IPS-20b (cell line): ENCODE results near the gene PKN2.
"Not testable (repeated sequence)": the region's sequence is repeated elsewhere in the genome, so short reads cannot be mapped to it uniquely, and the experiment has no call there.

Experiments
- H3K27ac ChIP-seq: one replicate; pipeline ENCODE4 v1.5.1; 2013; ENCODE audit warnings: low read length
- H3K27me3 ChIP-seq: 2 replicates; pipeline ENCODE4 v1.6.1; 2013; ENCODE audit warnings: mild to moderate bottlenecking, low read length, inconsistent platforms; ENCODE audit not compliant: insufficient read depth
- H3K36me3 ChIP-seq: 2 replicates; pipeline ENCODE4 v1.6.1; 2013; ENCODE audit warnings: low read depth, mild to moderate bottlenecking, inconsistent platforms, low read length, moderate library complexity; ENCODE audit not compliant: insufficient read depth
- H3K4me1 ChIP-seq: 2 replicates; pipeline ENCODE4 v1.6.1; 2013; ENCODE audit warnings: mild to moderate bottlenecking, control low read depth, inconsistent platforms, low read length, moderate library complexity; ENCODE audit not compliant: insufficient read depth
- H3K4me3 ChIP-seq: 2 replicates; pipeline ENCODE4 v1.5.1; 2013; ENCODE audit warnings: mild to moderate bottlenecking, low read length, inconsistent platforms
- H3K9ac ChIP-seq: 2 replicates; pipeline ENCODE4 v1.6.1; 2013; ENCODE audit warnings: low read depth, mild to moderate bottlenecking, inconsistent platforms, low read length, moderate library complexity
- H3K9me3 ChIP-seq: 2 replicates; pipeline ENCODE4 v1.6.1; 2013; ENCODE audit warnings: mild to moderate bottlenecking, low read depth, low read length, inconsistent platforms; ENCODE audit not compliant: insufficient read depth

PKN2 gene

DNA sequence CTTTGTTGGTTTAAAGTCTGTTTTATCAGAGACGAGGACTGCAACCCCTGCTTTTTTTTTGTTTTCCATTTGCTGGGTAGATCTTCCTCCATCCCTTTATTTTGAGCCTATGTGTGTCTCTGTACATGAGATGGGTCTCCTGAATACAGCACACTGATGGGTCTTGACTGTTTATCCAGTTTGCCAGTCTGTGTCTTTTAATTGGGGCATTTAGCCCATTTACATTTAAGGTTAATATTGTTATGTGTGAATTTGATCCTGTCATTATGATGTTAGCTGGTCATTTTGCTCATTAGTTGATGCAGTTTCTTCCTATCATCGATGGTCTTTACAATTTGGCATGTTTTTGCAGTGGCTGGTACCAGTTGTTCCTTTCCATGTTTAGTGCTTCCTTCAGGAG is 32.5 kb downstream of the PKN2 start:
- not testable (repeated sequence) for H3K9ac ChIP-seq, H3K4me1 ChIP-seq, H3K4me3 ChIP-seq, H3K9me3 ChIP-seq, H3K27me3 ChIP-seq, H3K36me3 ChIP-seq, H3K27ac ChIP-seq

DNA sequence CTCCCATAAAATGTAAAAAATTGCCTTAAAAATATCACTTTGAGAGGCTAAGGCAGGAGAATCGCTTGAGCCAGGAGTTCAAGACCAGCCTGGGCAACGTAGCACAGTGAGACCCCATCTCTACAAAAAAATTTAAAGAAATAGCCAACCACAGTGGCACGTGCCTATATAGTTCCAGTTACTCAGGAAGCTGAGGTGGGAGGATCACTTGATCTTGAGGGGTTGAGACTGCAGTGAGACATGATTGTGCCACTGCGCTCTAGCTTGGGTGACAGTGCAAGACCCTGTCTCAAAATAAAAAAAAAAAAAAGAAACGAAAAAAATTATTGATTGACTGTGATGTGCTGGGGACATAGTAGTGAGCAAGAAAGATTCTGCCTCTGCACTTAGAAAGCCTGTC is 38.4 kb downstream of the PKN2 start:
- Histone ChIP-seq H3K4me1 (no peaks in the 10 kb centered on the region), H3K27me3 (no peaks in the 10 kb centered on the region), H3K9me3 (no peaks in the 10 kb centered on the region), H3K9ac (no peak overlapping the region), H3K36me3 (no peaks in the 10 kb centered on the region), H3K27ac (no peak overlapping the region), H3K4me3 (no peak overlapping the region)

DNA sequence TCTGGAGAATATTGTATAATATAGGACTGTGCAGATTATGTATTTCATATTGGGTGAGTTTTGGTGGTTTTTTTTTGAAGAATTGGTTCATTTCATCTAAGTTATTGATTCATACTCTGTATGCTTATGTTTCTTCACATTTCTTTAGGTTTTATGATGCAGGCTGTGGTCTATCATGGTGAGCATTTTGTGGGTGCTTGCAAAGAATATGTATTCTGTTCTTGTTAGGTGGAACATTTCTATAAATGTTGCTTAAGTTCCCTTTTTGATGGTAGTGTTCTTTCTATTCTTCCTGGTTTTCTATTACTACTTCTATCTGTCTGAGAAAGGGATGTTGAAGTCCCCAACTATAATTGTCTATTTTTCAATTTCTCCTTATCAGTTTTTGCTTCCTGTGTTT is 42.6 kb downstream of the PKN2 start:
- no peak overlapping the region for H3K4me3 ChIP-seq
- no peak overlapping the region for H3K9ac ChIP-seq
- peaks cover 3% of the 10 kb centered on the region; the same call in 1 of the 2 replicates for H3K36me3 ChIP-seq
- H3K4me1 ChIP-seq = no peaks in the 10 kb centered on the region
- H3K9me3 ChIP-seq = no peaks in the 10 kb centered on the region
- no peaks in the 10 kb centered on the region for H3K27me3 ChIP-seq
- H3K27ac ChIP-seq = no peak overlapping the region

DNA sequence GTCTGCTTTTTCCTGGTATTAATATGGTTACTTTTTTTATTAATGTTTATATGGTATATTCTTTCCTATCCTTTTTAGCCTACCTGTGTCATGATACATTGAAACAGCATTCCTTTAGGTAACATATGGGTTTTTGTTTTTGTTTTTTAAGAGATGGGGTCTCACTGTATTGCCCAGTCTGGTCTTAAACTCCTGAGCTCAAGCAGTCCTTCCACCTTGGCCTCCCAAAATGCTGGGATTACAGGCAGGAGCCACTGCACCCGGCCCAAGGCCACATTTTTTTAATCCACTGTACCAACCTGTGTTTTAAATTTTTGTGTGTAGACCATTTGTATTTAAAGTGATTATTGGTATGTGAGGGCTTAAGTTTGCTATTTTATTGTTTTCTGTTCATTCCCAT is 43.1 kb downstream of the PKN2 start:
- peaks cover 3% of the 10 kb centered on the region; the same call in 1 of the 2 replicates for H3K36me3 ChIP-seq
- no peak overlapping the region for H3K9ac ChIP-seq
- no peak overlapping the region for H3K27ac ChIP-seq
- no peaks in the 10 kb centered on the region for H3K27me3 ChIP-seq
- H3K4me3 ChIP-seq = no peak overlapping the region
- H3K4me1 ChIP-seq = no peaks in the 10 kb centered on the region
- H3K9me3 ChIP-seq = no peaks in the 10 kb centered on the region

DNA sequence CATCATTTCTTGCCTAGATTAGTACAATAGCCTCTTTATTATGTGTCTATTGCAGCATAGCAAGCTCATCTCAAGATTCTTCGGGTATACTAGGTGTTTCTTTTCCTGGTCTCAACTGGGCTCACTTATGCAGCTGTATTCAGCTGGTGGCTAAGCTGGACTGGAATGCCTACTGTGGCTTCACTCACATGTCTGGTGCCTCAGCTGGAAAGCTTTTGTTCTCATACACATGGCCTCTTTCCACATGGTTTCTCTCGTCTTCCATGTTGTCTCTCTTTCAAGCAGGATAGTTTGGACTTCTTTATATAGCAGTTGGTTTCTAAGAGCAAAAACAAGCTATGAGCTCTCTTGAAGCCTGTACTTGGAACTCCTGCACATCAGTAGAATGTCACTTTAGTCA is 45.2 kb downstream of the PKN2 start:
- H3K9me3 ChIP-seq = no peaks in the 10 kb centered on the region
- H3K4me1 ChIP-seq = no peaks in the 10 kb centered on the region
- no peak overlapping the region for H3K9ac ChIP-seq
- H3K4me3 ChIP-seq = no peak overlapping the region
- H3K36me3 ChIP-seq = peaks cover 3% of the 10 kb centered on the region; the same call in 1 of the 2 replicates
- H3K27ac ChIP-seq = no peak overlapping the region
- no peaks in the 10 kb centered on the region for H3K27me3 ChIP-seq

DNA sequence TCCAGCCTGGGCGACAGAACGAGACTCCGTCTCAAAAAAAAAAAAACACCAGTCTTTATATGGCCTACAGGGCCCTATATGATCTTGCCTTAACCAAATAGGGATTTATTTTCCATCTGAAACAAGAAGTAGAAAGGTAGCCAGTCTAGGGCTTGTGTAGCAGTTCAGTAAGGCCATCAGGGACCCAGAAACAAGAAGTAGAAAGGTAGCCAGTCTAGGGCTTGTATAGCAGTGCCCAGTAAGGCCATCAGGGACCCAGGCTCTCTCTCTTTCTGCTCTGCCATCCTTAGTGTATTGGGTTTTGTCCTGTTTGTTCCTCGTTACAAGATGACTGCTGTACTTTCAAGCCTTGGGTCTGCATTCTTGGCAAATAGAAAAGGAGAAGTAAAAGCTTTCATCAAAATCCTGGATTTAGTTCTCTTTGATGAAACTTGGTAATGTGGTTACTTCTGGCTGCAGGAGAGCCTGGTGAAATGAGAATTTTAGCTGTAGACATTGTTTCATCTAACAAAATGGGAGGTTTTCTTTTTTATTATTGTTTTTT is 46.1 kb downstream of the PKN2 start:
- no peak overlapping the region for H3K9ac ChIP-seq
- peaks cover 3% of the 10 kb centered on the region; the same call in 1 of the 2 replicates for H3K36me3 ChIP-seq
- no peak overlapping the region for H3K4me3 ChIP-seq
- no peaks in the 10 kb centered on the region for H3K4me1 ChIP-seq
- no peaks in the 10 kb centered on the region for H3K9me3 ChIP-seq
- no peak overlapping the region for H3K27ac ChIP-seq
- no peaks in the 10 kb centered on the region for H3K27me3 ChIP-seq

DNA sequence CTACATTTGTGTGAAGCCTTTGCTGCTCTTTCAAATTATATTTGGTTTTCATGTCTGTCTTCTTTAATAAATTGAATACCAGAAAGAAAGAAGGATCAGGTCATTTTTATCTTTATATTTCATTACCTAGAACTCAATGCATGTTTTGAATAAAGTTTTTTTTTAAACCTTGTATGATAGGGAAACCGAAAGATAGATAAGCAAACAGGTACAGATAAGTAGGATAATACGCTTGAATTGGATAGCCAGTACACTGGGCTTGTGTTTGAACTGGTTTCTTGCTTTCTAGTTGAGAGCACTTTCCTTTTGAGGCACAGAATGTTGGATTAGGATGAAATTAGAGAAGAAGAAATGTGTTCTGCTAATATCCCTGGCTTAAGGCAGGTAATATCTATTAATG is 46.9 kb downstream of the PKN2 start:
- H3K36me3 ChIP-seq = peaks cover 3% of the 10 kb centered on the region; the same call in 1 of the 2 replicates
- H3K9me3 ChIP-seq = no peaks in the 10 kb centered on the region
- no peak overlapping the region for H3K27ac ChIP-seq
- no peak overlapping the region for H3K9ac ChIP-seq
- H3K4me3 ChIP-seq = no peak overlapping the region
- no peaks in the 10 kb centered on the region for H3K27me3 ChIP-seq
- no peaks in the 10 kb centered on the region for H3K4me1 ChIP-seq

DNA sequence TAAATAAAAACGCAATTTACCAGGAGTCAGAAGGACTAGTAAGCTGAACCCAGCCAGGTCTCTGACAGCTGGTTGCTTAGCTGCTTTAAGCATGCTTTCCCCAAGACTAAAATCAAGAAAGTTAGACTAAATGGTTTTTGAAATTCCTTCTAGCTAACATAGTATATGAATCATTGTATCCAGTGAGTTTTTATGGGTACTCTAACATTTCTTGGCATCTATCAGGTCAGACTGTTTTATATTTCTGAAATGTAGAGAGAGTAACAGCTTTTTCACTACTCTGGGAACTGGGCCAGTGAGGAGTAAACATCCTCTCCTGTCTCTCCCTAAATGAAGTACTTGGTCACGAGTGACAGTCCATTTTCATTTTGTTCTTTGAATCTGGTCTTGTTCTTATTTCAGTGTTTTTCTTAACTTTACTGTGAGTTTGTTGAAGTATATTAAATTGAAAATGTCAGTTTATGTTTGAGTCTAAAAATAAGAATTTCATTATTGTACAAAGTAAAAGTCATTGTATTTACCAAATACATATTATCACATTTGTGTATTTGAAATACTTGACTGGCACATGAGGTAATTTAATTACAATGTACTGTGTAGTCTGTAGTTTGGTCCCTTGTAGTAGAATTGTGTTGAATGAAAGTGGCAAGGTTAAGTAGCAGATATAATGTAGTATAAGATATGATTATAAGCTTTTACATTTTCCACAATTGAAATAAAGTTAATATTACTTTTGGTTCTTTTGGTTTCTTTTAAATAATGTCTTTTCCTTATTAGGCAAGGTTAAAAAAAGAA is 47.6 kb downstream of the PKN2 start:
- Histone ChIP-seq H3K9ac (no peak overlapping the region), H3K9me3 (no peaks in the 10 kb centered on the region), H3K27ac (no peak overlapping the region), H3K4me3 (no peak overlapping the region), H3K4me1 (no peaks in the 10 kb centered on the region), H3K36me3 (peaks cover 3% of the 10 kb centered on the region; the same call in 1 of the 2 replicates), H3K27me3 (no peaks in the 10 kb centered on the region)

DNA sequence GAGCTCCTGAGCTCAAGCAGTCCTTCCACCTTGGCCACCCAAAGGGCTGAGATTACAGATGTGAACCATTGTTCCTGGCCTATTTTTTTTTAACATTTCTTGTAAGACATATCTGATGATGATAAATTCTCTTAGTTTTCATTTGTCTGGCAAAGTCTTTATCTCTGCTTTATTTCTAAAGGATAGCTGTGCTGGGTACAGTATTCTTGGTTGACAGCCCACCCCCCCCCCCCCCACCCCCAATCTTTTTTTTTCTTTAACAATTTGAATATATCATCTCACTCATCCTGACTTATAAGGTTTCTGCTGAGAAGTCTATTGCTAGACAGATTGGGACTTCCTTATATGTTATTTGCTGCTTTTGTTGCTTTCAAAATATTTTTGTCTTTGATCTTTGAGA is 51.3 kb downstream of the PKN2 start:
- Histone ChIP-seq H3K4me1 (peaks cover 7% of the 10 kb centered on the region; the same call in 1 of the 2 replicates), H3K9me3 (no peaks in the 10 kb centered on the region), H3K36me3 (no peaks in the 10 kb centered on the region), H3K27ac (no peak overlapping the region), H3K27me3 (no peaks in the 10 kb centered on the region), H3K4me3 (no peak overlapping the region), H3K9ac (no peak overlapping the region)

DNA sequence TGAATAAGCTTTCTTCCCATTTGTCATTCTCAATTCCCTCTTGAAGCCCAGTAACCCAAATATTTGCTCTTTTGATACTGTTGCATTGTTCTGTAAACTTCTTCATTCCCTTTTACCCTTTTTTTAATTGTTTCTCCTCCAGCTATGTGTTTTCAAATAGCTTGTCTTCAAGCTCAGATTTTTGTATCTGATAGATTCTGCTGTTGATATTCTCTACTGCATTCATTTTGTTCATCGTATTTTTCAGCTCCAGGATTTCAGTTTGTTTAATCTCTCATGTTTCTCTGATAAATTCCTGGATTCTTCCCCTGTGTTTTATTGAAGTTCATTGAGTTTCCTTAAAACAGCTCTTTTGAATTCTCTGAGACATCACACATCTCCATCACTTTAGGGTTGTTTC is 51.8 kb downstream of the PKN2 start:
- Histone ChIP-seq H3K4me1 (peaks cover 7% of the 10 kb centered on the region; the same call in 1 of the 2 replicates), H3K9me3 (no peaks in the 10 kb centered on the region), H3K4me3 (no peak overlapping the region), H3K27ac (no peak overlapping the region), H3K27me3 (no peaks in the 10 kb centered on the region), H3K9ac (no peak overlapping the region), H3K36me3 (no peaks in the 10 kb centered on the region)

DNA sequence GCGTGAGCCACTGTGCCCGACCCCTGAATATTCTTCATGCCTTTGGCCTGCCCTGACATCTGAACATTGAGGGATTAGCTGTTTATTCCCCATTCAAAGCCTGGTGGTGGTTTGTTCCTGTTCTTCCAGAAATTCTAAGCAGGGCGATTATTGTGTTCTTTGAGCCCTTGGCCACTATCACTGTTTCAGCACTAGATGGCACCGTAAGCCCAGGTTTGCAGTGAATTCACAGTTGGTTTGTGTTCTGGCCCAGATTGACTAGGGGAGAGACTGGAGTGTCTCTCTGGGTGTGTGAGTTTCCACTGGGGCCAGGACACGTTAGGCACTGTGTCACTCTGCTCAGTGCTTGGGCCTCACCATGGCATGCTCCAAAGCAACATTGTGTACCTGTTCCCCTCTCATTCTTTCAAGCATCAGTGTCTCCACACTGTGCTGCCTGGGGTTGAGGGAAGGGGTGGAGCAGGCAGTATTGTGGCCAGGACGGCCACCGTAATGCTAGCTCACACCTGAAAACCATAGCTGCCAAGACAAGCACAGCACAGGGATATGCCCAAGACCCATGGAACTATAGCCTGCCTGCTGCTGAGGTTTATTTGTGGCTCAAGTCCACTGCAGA is 52.7 kb downstream of the PKN2 start:
- Histone ChIP-seq H3K4me1 (peaks cover 7% of the 10 kb centered on the region; the same call in 1 of the 2 replicates), H3K9ac (no peak overlapping the region), H3K36me3 (peaks cover 4% of the 10 kb centered on the region; the same call in 1 of the 2 replicates), H3K4me3 (no peak overlapping the region), H3K27ac (no peak overlapping the region), H3K9me3 (no peaks in the 10 kb centered on the region), H3K27me3 (no peaks in the 10 kb centered on the region)
